ENCODE measurements around the gene CCNG1. TPM values are rescaled to one million over a fixed set of nuclear protein-coding genes. Genes with fewer than 3 reads are reported as not detected.

CCNG1 gene
- total and polyA plus RNA-seq, 12 donors: 67.1 to 198 (median 133) TPM

DNA sequence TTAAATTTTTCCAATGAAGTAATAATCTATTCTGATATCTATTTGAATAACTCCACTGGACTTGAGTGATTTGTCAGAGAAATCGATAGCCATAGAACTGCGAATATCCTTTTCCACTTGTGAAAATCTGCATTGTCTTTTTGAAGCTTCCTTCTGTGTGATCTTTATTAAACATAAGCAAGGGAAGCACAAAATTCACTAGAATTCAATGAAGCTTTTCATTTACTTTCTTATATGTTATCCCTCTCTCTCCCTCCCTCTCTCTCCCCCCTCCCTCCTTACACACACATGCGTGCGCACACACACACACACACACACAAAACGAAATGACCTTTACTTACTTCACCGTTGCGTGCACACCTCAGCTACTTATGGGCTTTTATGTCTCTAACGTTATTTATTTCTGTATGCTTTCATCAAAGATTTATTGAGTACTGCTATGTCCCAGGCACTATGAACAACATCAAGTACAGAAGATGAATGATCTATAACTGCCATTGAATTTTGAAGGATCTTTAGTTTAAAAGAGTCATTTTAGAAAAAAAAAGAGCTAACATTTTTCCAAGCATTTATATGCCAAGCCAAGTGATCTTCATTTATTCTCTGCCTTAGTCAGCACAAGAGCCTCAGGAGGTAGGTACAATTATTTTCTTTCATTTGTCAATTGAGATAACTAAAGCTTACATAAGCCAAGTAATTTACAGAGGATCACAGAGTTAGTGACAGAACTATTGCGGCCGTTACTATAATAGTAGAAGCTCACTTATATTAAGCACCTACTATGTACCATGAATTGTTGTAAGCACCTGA lies 32.8 kb upstream of the CCNG1 start:
- TF ChIP-seq CTCF (IDR thresholded peaks at IDR 0.05) (no peak), POLR2A (IDR thresholded peaks at IDR 0.05) (no peak)
- Histone ChIP-seq H3K36me3 (replicated peaks in 1 of 2) (no peaks in the 10 kb centered on the region), H3K9me3 (replicated peaks in 1 of 3) (no peaks in the 10 kb centered on the region), H3K4me3 (no peak overlapping the region), H3K27me3 (no peaks in the 10 kb centered on the region), H3K4me1 (replicated peaks in 1 of 2) (no peaks in the 10 kb centered on the region), H3K27ac (no peak overlapping the region)
- no peak for DNase-seq
- intact Hi-C loops (cut with DNase I): no loop called here
- 61 to 70% (median 67%) methylated on average over 10 of the region's 10 CpGs for WGBS, 4 donors

DNA sequence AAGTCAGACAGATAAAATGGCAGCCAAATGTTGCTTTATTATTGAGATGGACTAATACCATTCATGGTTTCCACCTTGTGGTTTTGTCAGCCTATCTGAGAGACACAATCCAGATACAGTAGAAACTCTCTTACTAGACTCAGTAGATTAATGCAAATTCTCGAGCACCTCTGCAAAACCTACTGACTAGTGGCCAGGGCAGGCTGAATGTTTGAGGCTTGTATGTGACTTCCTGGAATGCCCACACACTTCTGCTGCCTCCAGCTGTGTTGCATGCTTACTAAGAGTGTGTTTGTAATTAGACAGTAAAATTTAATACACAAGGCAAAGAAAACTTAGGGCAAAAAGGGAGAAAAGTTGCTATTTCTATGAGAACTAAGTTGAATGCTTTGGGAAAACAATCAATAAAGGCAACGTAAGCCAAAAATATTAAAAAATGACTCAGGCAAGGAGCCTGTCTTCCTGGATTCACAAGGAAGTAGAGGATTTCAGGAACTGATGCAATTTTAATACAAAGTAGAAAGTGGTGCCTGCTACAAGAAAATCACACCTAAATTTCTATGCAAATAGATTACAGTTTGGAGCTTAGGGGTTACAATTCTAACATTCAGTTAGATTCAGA lies 30.2 kb upstream of the CCNG1 start:
- Histone ChIP-seq H3K9me3 (replicated peaks in 1 of 3) (no peaks in the 10 kb centered on the region), H3K36me3 (replicated peaks in 1 of 2) (no peaks in the 10 kb centered on the region), H3K27me3 (no peaks in the 10 kb centered on the region), H3K4me3 (no peak overlapping the region), H3K27ac (no peak overlapping the region), H3K4me1 (replicated peaks in 1 of 2) (no peaks in the 10 kb centered on the region)
- WGBS, 4 donors: 41 to 59% (median 46%) methylated on average over 2 of the region's 2 CpGs
- TF ChIP-seq CTCF (IDR thresholded peaks at IDR 0.05) (no peak), POLR2A (IDR thresholded peaks at IDR 0.05) (no peak)
- DNase-seq: no peak
- intact Hi-C loops (cut with DNase I): no loop called here

GRCh38 chr5:163408311-163408923 lies 29.0 kb upstream of the CCNG1 start:
- peak; percentile 41 to 76 (median 55) for DNase-seq
- no peak overlapping the region for H3K27ac ChIP-seq
- no peaks in the 10 kb centered on the region for H3K9me3 ChIP-seq (replicated peaks in 1 of 3)
- no peaks in the 10 kb centered on the region for H3K4me1 ChIP-seq (replicated peaks in 1 of 2)
- TF ChIP-seq POLR2A (IDR thresholded peaks at IDR 0.05): no peak
- peak; percentile 70 to 91 (median 88) for TF ChIP-seq CTCF (IDR thresholded peaks at IDR 0.05)
- WGBS, 4 donors: 8 to 13% (median 10%) methylated on average over 9 of the region's 9 CpGs
- H3K36me3 ChIP-seq (replicated peaks in 1 of 2): no peaks in the 10 kb centered on the region
- no peak overlapping the region for H3K4me3 ChIP-seq
- intact Hi-C loops (cut with DNase I): no loop called here
- no peaks in the 10 kb centered on the region for H3K27me3 ChIP-seq

DNA sequence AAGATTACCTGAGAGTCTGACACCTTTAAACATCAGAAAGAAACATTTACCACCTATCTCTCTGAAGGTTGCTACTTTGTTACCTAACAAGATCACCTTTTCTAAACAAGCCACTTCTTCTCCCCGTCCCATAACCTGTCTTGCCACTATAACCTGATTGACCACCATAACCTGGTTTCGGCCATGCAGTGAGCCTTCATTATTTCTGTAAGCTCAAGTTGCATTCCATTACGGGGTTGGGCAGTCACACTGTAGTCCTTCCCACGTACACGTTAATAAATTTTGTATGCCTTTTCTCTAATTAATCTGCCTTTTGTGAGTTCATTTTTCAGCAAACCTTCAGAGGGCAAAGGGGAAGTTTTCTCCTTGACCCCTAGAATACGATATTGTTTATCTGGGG lies 28.0 kb upstream of the CCNG1 start:
- no peaks in the 10 kb centered on the region for H3K36me3 ChIP-seq (replicated peaks in 1 of 2)
- 58 to 64% (median 61%) methylated on average over 6 of the region's 6 CpGs for WGBS, 4 donors
- intact Hi-C loops (cut with DNase I): no loop called here

More for the DNA sequence above, 28.0 kb upstream of the CCNG1 start:
- H3K9me3 ChIP-seq (replicated peaks in 1 of 3): no peaks in the 10 kb centered on the region
- H3K27me3 ChIP-seq: peaks cover 2% of the 10 kb centered on the region
- no peak overlapping the region for H3K4me3 ChIP-seq
- no peaks in the 10 kb centered on the region for H3K4me1 ChIP-seq (replicated peaks in 1 of 2)
- no peak for DNase-seq
- H3K27ac ChIP-seq: no peak overlapping the region
- no peak for TF ChIP-seq POLR2A (IDR thresholded peaks at IDR 0.05)
- TF ChIP-seq CTCF (IDR thresholded peaks at IDR 0.05): no peak

Measured in adrenal gland (tissue), 12 donors.